GM20431 (cell line): ENCODE measurements around the gene TMEM150A.
"Not testable (repeated sequence)": the region's sequence is repeated elsewhere in the genome, so short reads cannot be mapped to it uniquely, and the experiment has no call there.

Source experiments
- in situ Hi-C: fragments of 300-500 bp; cut with MseI, MboI; formaldehyde crosslinking; loops from one replicate; pipeline ENCODE4 v1.15.0; 2020; ENCODE audit warnings: low sequenced_read_pairs; ENCODE audit not compliant: unreplicated experiment

Gene TMEM150A

DNA sequence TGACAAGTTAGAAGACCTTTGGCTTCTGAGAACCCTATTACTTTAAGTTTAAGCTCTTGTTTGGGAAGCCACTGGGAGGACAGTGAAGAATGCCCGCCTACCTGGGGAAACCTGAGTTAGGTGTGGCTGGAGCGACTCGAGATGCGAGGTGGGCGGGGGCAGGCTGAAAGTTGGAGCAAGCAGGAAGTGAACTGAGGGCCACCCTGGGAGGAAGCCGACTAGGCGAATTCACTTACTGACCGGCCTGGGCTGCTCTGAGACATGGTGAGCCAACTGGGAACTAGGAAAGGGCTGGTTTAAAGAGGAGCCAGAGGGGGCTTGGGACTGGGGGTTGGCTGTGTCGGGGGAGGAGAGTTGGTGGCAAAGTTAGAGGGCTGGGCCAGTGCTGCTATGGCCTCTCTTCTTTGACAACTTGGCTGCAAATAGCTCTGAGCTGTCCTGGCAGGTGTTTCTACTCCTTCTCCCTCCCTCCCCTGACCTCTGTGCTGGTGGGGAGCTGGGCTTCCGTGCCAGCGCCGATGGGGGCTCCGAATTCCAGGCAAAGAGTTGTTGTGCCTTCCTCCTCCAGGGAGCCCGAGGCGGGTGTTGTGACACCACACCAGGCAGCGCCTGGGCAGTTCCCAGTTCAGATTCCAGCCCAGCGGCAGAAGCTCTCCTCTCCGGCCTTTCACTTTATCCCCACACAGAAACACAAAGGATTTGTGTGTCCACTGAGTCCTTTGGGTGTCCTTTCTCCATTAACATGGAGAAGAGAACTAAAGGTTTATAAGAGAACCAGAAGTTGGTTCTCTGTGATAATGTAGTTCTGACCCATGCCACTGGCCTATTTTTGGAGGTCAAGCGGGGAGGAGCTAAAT, 24.9 kb downstream of the TMEM150A start, which contains the start of gene VAMP8:
VAMP8 (plus strand) TSS at position 201 of the 857 bp plus-strand sequence; CDS start at position 262, 61 bp downstream.
- in situ Hi-C loops: no loop called here

- in situ Hi-C loops: no loop called here
Observed at GRCh38 chr2:85577063-85577385, 25.5 kb downstream of the TMEM150A start.

GRCh38 chr2:85575739-85576138, 26.8 kb downstream of the TMEM150A start:
- in situ Hi-C loops: no loop called here

- in situ Hi-C loops: no loop called here
Observed at GRCh38 chr2:85566265-85566664, 36.2 kb downstream of the TMEM150A start.

DNA sequence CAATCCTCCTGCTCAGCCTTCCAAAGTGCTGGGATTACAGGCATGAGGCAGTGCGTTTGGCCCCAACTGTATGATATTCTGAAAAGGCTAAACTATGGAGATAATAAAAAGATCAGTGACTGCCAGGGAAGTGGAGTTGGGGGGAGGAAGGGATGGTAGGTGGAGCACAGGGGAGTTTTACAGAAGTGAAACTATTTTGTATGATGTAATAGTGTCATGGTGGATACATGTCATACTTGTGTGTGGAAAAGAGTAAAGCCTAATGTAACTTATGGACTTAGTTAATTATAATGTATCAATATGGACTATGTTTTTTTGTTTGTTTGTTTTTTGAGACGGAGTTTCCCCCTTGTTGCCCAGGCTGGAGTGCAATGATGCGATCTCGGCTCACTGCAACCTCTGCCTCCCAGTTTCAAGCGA, 38.3 kb downstream of the TMEM150A start:
- in situ Hi-C loops: no loop called here

DNA sequence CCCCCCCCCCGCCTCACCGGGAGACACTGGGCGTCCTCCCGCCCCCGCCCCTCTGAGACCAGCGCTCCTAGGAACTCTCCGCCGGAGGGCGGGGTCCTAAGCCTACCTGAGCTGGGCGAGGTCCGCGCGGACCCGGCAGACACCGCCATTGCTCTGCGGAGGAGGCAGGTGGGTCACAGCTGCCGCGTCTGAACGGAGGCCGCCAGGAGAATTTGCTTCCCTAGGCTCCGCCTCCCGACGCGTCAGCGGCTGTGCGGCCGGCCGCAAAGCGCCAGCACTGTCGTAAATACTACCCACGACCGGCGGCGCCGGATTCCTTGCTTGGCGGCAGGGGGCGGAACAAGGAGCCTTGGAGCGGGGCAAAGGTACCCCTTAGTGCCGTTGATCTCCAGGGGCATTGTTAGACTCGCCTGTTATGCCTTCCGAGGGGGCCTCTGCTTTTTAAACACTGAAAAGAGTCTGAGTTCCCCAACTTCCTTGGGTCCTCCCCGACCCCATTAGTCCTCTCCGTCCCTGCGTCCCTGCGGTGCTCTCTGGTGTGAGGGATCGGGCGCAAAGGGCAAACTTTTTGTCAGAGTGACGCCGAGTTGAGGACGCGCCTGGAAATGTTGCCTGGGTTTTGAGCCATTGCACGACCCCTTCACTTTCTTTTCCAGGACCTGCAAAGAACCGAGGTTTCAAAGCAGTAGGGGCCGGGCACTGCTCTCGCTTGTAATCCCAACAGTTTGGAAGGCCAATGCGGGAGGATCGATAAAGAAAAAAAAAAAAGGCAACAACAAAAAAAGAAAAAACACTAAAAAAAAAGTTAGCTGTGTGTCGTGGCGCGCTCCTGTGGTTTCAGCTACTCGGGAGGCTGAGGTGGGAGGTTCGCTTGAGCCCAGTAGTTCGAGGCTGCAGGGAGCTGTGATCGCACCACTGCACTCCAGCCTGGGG, 41.0 kb downstream of the TMEM150A start, which contains the start of gene GGCX:
GGCX (minus strand) TSS at position 214 of the 933 bp plus-strand sequence; CDS start at position 149, 65 bp downstream.
- in situ Hi-C loops: no loop called here

DNA sequence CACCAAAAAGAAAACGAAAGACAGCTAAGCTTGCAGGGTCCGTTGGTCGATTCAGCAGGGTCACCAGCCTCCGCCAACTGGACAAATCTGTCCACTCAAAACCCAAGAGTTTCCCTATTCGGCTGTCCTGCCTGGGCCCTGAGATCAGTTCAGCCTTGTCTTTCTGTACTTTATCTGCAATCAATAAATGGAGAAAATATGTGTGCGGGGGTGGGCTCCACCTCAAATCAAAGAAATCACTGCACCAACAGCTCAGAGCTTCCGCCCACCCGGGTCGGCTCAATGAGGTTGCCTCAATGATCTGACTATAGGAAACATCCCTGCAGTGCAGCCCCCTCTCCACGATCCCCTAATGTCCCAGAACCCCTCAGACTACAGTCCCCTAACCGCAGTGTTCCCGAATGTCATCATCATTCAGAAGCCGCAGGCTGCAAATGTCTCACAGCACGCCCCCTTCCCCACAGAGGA, 41.7 kb downstream of the TMEM150A start:
- in situ Hi-C loops: no loop called here

DNA sequence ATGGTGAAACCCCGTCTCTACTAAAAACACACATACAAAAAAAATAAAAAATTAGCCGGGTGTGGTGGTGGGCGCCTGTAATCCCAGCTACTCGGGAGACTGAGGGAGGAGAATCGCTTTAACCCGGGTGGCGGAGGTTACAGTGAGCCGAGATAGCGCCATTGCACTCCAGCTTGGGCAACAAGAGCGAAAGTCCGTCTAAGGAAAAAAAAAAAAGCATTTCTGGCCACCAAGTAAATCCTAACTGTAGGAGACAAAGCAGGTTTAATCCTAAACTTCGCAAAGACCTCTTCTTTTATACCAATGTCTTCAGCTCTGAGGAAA, 42.1 kb downstream of the TMEM150A start:
- in situ Hi-C loops: not testable (repeated sequence)

- in situ Hi-C loops: loop anchor here (10.0 kb wide), 1 partner anchor 133 kb away; no protein-coding TSS in a partner anchor
Observed at GRCh38 chr2:85558160-85558559, 44.3 kb downstream of the TMEM150A start.

- in situ Hi-C loops: loop anchor here (10.0 kb wide), 1 partner anchor 132 kb away; no protein-coding TSS in a partner anchor
Observed at GRCh38 chr2:85557130-85557529, 45.4 kb downstream of the TMEM150A start.

GRCh38 chr2:85554980-85555612, 47.4 kb downstream of the TMEM150A start:
- in situ Hi-C loops: loop anchor here (10.0 kb wide), 1 partner anchor 130 kb away; no protein-coding TSS in a partner anchor

GRCh38 chr2:85553184-85553583, 49.3 kb downstream of the TMEM150A start:
- in situ Hi-C loops: loop anchor here (10.0 kb wide), 1 partner anchor 128 kb away; no protein-coding TSS in a partner anchor

DNA sequence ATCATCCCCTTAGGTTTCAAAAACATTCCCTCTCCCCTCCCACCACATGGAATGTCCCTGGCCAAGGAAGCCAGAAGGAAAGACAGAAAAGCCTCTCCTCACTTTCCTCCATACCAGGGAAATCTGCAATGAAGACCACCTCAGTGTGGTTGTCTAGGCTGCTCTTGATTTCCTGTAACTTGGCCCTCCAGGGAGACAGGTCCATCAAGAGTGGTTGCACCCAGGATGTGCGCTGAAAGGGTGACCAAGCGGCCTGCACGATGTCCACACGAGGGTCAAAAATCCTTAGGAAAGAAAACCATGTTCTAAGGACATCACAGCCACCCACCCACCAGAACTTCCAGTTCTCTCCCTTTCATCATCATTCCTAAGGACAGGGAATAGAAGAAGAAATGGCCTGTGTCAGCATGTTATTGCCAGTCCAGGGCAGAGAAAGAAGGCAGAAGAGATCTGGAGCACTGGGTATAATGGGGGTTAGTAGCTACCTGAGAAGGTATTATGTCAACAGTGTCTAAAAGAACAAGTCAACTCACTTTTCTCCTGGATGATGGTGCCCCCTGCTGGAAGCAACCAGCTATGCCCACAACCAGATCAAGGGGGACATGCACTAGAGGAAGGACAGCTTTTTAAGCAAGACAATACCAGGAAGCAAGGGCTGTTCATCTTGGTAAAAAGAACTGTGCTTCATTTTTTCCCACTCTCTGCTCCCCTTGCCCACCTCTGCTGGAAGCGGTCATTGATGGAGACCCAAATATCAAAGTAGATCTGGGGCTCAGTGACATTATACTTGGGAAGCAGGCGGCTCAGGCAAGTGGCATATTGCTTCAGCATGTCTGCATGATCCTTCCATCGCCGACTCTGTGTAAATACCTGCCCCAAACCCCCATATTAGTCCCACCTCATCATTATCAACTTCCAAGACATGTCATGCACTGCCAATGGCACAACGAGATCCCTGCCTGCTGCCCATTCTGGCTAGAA, 50.5 kb downstream of the TMEM150A start:
- in situ Hi-C loops: loop anchor here (10.0 kb wide), 1 partner anchor 127 kb away; no protein-coding TSS in a partner anchor

GRCh38 chr2:85550486-85550885, 52.0 kb downstream of the TMEM150A start:
- in situ Hi-C loops: loop anchor here (10.0 kb wide), 1 partner anchor 126 kb away; no protein-coding TSS in a partner anchor

DNA sequence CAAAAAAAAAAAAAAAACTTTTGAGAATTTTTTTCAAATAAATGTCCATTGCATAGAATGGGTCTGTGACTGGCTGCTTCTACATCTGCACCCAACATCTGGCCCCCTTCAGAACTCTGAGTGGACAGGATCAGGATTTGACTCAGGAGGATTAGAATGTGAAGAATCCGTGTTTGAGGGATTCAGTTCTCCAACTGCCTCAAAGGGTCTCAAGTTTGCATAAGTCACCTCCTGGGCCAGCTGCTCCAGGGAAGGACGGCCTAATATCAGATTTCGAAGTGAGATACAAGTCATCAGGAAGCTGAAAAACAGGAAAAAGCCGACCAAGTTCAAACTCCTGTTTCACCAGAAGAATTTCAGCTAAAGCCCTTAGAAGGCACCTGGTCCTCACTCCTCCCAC, 52.7 kb downstream of the TMEM150A start:
- in situ Hi-C loops: loop anchor here (10.0 kb wide), 1 partner anchor 125 kb away; no protein-coding TSS in a partner anchor

GRCh38 chr2:85549095-85549494, 53.4 kb downstream of the TMEM150A start:
- in situ Hi-C loops: no loop called here

DNA sequence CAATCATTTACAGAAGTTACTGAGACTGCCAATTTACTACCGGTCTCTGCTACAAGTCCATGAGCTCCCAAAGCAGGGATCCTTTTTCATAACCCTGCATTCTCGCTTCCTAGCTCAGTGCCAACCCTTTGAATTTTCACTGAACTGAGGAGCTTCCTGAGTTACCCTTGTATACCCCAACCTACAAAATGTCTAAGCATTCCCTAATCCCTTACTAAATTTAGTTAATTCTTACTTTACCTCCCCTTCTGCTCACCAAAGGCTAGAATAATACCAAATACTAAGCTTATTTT, 53.9 kb downstream of the TMEM150A start:
- in situ Hi-C loops: no loop called here
